Ovary (tissue), 9 donors: ENCODE measurements around the gene ZFPL1. TPM values are rescaled to one million over a fixed set of nuclear protein-coding genes. Genes with fewer than 3 reads are reported as not detected.

Experiments
- DNase-seq, 5 donors: peaks; one replicate each; pipeline ENCODE4 v3.0.0-alpha.2; 2019 to 2020
- H3K27ac ChIP-seq, 2 donors: fragments of 200-600 bp; one replicate each; pipeline versions ENCODE4 v1.5.1 to v1.8.0; 2019 to 2022
- H3K27me3 ChIP-seq: fragments of 200-600 bp; one replicate; pipeline ENCODE4 v1.8.0; 2022
- H3K36me3 ChIP-seq: fragments of 200-600 bp; sonication (generic); one replicate; pipeline ENCODE4 v1.5.1; 2019
- H3K4me1 ChIP-seq: one replicate; pipeline ENCODE4 v1.8.1; 2013; ENCODE audit warnings: mild to moderate bottlenecking, moderate library complexity; ENCODE audit not compliant: insufficient read depth
- H3K4me3 ChIP-seq: fragments of 200-600 bp; sonication (generic); one replicate; pipeline ENCODE4 v1.5.1; 2017
- H3K9me3 ChIP-seq, 2 donors: fragments of 200-600 bp in 1 of 2; sonication (generic) in 1 of 2; one replicate each; pipeline versions ENCODE4 v1.5.1 to v1.8.1; 2013 to 2019; ENCODE audit warnings: mild to moderate bottlenecking in 1 of 2, moderate library complexity in 1 of 2
- EP300 ChIP-seq: sonication (generic); formaldehyde crosslinking; IDR thresholded peaks from one replicate; pipeline ENCODE4 v1.6.1; 2017; ENCODE audit warnings: antibody characterized with exemption
- POLR2A ChIP-seq: fragments of 450-650 bp; IDR thresholded peaks from one replicate; pipeline ENCODE4 v1.6.1; 2017; ENCODE audit warnings: antibody characterized with exemption, mild to moderate bottlenecking, moderate library complexity
- WGBS, 3 donors: extraction: QIAGEN DNeasy Blood & Tissue Kit in 1 of 3; methylation state at CpG; one replicate each; pipeline versions ENCODE4 v1.1.5 to v1.1.7; 2013 to 2017; 5-methylcytosine and 5-hydroxymethylcytosine counted together
- intact Hi-C, 4 donors: fragments of 100-400 bp; cut with DNase I; formaldehyde crosslinking; loops; one replicate each; pipeline versions ENCODE4 v1.11.0 to v1.15.1; 2022 to 2023
- polyA plus RNA-seq, 2 donors: library from polyadenylated mRNA; stranded (reverse); fragments of 200-250 nt in 1 of 2; fragments of 350-450 nt in 1 of 2; fragmentation: Illumina TruSeq in 1 of 2; extraction: RNeasy Lipid Tissue Mini Kit (QIAGEN cat#74804) in 1 of 2; gene quantifications; one replicate each; pipeline ENCODE4 v1.2.3, GENCODE V29; 2013 to 2014
- total RNA-seq, 7 donors: library from RNA; depleted of rRNA in 2 of 7; stranded (reverse); fragments of >200 nt in 2 of 7; fragmentation: NEBNext Ultra II Directional in 3 of 7; extraction: Animal tissue kit (Norgen Biotek cat#: 25700) in 3 of 7; gene quantifications; one replicate each; pipeline versions ENCODE4 v1.1.0 to v1.2.4, GENCODE V29; 2016 to 2023
- TF ChIP-seq, protein P1 (sequence below), 3 donors: fragments of 450-650 bp in 2 of 3; fragments of 200-600 bp in 1 of 3; IDR thresholded peaks; one replicate each; pipeline versions ENCODE4 v1.5.1 to v1.8.0; 2016 to 2022; ENCODE audit warnings: antibody characterized with exemption in 3 of 3, mild to moderate bottlenecking in 1 of 3
- donor health status: DM: no; HTN: no; CAD: no; lungs with moderate emphysema.
- donor health status: DM: no; HTN: no; CAD: no.
- donor health status: Bipolar disorder and iron deficiency.
- donor health status: DM: yes; HTN: yes; CAD: no.
- donor health status: DM: no; HTN: no; CAD: no.
- donor health status: DM: yes; HTN: yes; CAD: no.

Gene ZFPL1
- total and polyA plus RNA-seq, 9 donors = 11.2 to 44.8 (median 35.1) TPM

DNA sequence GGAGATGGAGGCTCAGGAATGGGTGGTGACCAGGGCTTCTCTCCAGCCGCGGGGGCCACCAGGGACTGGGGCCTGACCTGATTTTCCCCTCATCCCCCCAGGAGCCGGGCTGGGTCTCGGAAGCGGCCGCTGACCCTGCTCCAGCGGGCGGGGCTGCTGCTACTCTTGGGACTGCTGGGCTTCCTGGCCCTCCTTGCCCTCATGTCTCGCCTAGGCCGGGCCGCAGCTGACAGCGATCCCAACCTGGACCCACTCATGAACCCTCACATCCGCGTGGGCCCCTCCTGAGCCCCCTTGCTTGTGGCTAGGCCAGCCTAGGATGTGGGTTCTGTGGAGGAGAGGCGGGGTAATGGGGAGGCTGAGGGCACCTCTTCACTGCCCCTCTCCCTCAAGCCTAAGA is 3.8 kb downstream of the ZFPL1 start:
- peaks cover 7% of the 10 kb centered on the region for H3K4me1 ChIP-seq
- H3K4me3 ChIP-seq = no peak overlapping the region
- intact Hi-C loops = loop anchor here in 1 of 4 donors (5.0 kb wide), 1 partner anchor 76 kb away; the partner anchor contains the start of gene ARL2
- no peaks in the 10 kb centered on the region for H3K9me3 ChIP-seq
- no peak for DNase-seq
- 92% methylated on average over 15 of the region's 15 CpGs for WGBS, 3 donors
- no peaks in the 10 kb centered on the region for H3K36me3 ChIP-seq
- H3K27me3 ChIP-seq = no peaks in the 10 kb centered on the region
- H3K27ac ChIP-seq = no peak overlapping the region
- TF ChIP-seq, protein P1, sequence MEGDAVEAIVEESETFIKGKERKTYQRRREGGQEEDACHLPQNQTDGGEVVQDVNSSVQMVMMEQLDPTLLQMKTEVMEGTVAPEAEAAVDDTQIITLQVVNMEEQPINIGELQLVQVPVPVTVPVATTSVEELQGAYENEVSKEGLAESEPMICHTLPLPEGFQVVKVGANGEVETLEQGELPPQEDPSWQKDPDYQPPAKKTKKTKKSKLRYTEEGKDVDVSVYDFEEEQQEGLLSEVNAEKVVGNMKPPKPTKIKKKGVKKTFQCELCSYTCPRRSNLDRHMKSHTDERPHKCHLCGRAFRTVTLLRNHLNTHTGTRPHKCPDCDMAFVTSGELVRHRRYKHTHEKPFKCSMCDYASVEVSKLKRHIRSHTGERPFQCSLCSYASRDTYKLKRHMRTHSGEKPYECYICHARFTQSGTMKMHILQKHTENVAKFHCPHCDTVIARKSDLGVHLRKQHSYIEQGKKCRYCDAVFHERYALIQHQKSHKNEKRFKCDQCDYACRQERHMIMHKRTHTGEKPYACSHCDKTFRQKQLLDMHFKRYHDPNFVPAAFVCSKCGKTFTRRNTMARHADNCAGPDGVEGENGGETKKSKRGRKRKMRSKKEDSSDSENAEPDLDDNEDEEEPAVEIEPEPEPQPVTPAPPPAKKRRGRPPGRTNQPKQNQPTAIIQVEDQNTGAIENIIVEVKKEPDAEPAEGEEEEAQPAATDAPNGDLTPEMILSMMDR (IDR thresholded peaks at IDR 0.05) = no peak
- no peak for TF ChIP-seq EP300
- TF ChIP-seq POLR2A = no peak

DNA sequence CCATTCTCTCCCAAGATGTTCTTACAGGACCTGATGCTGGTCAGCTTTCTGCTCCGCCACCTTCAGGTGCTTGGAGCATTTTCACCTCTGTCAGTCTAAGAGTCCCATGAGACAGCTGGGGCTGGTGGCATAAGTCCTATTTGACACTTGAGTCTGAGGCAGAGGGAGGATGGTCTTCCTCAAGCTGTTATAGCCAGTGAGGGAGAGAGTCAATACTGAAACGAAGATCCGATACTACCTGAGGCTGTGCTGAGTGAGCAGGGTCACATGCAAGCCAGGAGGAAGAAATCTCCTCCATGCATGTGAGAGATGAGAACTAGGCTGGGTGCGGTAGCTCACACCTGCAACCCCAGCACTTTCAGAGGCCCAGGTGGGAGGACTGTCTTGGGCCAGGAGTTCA is 5.6 kb downstream of the ZFPL1 start:
- Histone ChIP-seq H3K9me3 (no peaks in the 10 kb centered on the region), H3K27ac (no peak overlapping the region), H3K27me3 (no peaks in the 10 kb centered on the region), H3K4me1 (peaks cover 3% of the 10 kb centered on the region), H3K36me3 (no peaks in the 10 kb centered on the region), H3K4me3 (no peak overlapping the region)
- TF ChIP-seq EP300 = no peak
- no peak for TF ChIP-seq POLR2A
- TF ChIP-seq, protein P1 (IDR thresholded peaks at IDR 0.05) = no peak
- WGBS, 3 donors = 81 to 87% (median 87%) methylated on average over 4 of the region's 4 CpGs
- intact Hi-C loops = loop anchor here in 1 of 4 donors (5.0 kb wide), 1 partner anchor 77 kb away; the partner anchor contains the start of gene ARL2
- DNase-seq = no peak

DNA sequence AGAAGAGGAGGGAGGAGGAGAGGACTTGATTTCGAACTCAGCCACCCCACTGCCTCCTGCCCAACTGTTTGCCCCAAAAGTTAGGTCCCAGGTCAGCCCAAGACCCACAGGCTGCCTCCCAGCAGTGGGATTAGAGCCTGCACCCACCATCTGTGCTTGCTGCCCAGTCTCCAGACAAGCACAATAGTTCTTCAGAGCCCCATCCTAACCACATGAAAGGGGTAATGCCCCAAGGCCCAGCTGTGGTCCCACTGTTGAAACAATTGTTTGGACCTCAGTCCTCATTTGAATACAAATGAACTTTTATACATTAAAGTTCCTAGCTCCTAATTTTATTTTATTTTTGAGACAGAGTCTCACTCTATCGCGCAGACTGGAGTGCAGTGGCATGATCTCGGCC is 6.6 kb downstream of the ZFPL1 start:
- no peak overlapping the region for H3K27ac ChIP-seq
- 90 to 93% (median 91%) methylated on average over 4 of the region's 4 CpGs for WGBS, 3 donors

DNA sequence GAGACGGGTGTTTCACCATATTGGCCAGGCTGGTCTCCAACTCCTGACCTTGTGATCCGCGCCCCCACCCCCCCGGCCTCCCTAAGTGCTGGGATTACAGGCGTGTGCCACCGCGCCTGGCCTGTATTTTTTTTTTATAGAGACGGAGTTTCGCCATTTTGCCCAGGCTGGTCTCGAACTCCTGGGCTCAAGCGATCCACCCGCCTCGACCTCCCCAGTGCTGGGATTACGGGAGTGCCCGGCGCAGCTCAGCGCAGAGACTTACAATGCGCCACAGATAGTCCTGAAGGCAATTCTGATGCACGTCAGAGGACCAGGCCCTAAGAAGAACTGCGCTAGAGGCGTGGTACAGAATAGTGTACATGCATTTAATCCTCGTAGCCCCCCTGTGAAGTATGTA is 11.4 kb downstream of the ZFPL1 start:
- Histone ChIP-seq H3K4me3 (no peak overlapping the region), H3K36me3 (no peaks in the 10 kb centered on the region), H3K27ac (peak overlapping the region; percentile 60 to 86), H3K9me3 (no peaks in the 10 kb centered on the region), H3K27me3 (no peaks in the 10 kb centered on the region), H3K4me1 (peaks cover 8% of the 10 kb centered on the region)
- intact Hi-C loops = loop anchor here in 2 of 4 donors (5.0 kb wide), 3 partner anchors 68 to 83 kb away; partner anchors contain the start of genes ARL2 (in 1 of the 2) and SNX15 (in 1 of the 2)
- TF ChIP-seq EP300 = no peak
- TF ChIP-seq POLR2A = no peak
- TF ChIP-seq, protein P1 (IDR thresholded peaks at IDR 0.05) = no peak
- peak in 2 of 5 donors; percentile 46 to 49 for DNase-seq
- 68 to 79% (median 70%) methylated on average over 22 of the region's 22 CpGs for WGBS, 3 donors

More for the DNA sequence above, 6.6 kb downstream of the ZFPL1 start:
- TF ChIP-seq POLR2A = no peak
- no peak for TF ChIP-seq EP300
- TF ChIP-seq, protein P1 (IDR thresholded peaks at IDR 0.05) = no peak
- H3K36me3 ChIP-seq = no peaks in the 10 kb centered on the region
- no peak overlapping the region for H3K4me3 ChIP-seq
- no peak for DNase-seq
- intact Hi-C loops = no loop called here
- H3K27me3 ChIP-seq = no peaks in the 10 kb centered on the region
- H3K9me3 ChIP-seq = no peaks in the 10 kb centered on the region
- H3K4me1 ChIP-seq = no peaks in the 10 kb centered on the region
